WTC11 (cell line): ENCODE measurements around the gene PLAAT5.

Source experiments
- ATF6 ChIP-seq: sonication (generic); formaldehyde crosslinking; IDR thresholded peaks from 2 replicates; pipeline ENCODE4 v1.8.1; 2023; ENCODE audit warnings: mild to moderate bottlenecking, missing genetic modification reagents
- GRHL2 ChIP-seq: fragments of 250-450 bp; sonication (Bioruptor Pico); IDR thresholded peaks from 2 replicates; pipeline ENCODE4 v1.8.0; 2022; ENCODE audit warnings: mild to moderate bottlenecking, moderate library complexity; ENCODE audit not compliant: insufficient replicate concordance, severe bottlenecking
- JUN ChIP-seq: sonication (generic); formaldehyde crosslinking; IDR thresholded peaks from 2 replicates; pipeline ENCODE4 v1.8.0; 2023; ENCODE audit warnings: mild to moderate bottlenecking, missing genetic modification reagents
- MAX ChIP-seq: sonication (generic); formaldehyde crosslinking; IDR thresholded peaks from 2 replicates; pipeline ENCODE4 v1.8.0; 2022; ENCODE audit warnings: mild to moderate bottlenecking, missing genetic modification reagents
- NFYB ChIP-seq: sonication (generic); formaldehyde crosslinking; conservative IDR thresholded peaks from 2 replicates; pipeline ENCODE4 v1.8.0; 2022; ENCODE audit warnings: low read depth, missing genetic modification reagents

- no peak for TF ChIP-seq GRHL2 (CRISPR knock-in tag)
- no peak for TF ChIP-seq JUN
- no peak for TF ChIP-seq MAX (CRISPR knock-in tag)
- TF ChIP-seq NFYB (CRISPR knock-in tag) = no peak
- no peak for TF ChIP-seq ATF6 (CRISPR knock-in tag)
Measured at GRCh38 chr11:63532117-63532516, 41.1 kb upstream of the PLAAT5 start.
